Measurements from ENCODE around the gene SORCS2.

Gene SORCS2

GRCh38 chr4:7478665-7479064 is 286.3 kb downstream of the SORCS2 start:
- Histone ChIP-seq H3K4me2 (ENCODE audit: low read length) (no peak overlapping the region), H3K27ac (ENCODE audit: low read length) (no peak overlapping the region), H3K4me1 (ENCODE audit: low read length) (no peaks in the 10 kb centered on the region), H3K79me2 (ENCODE audit: low read length) (no peaks in the 10 kb centered on the region), H3K36me3 (replicated peaks; ENCODE audit: low read depth, low read length) (no peaks in the 10 kb centered on the region), H2AFZ (ENCODE audit: low read depth, low read length) (no peak overlapping the region), H3K9ac (ENCODE audit: low read length) (no peak overlapping the region), H3K27me3 (ENCODE audit: low read depth, low read length) (no peaks in the 10 kb centered on the region), H3K4me3 (ENCODE audit: low read length) (no peak overlapping the region), H3K9me3 (ENCODE audit: insufficient read depth, low read length) (no peaks in the 10 kb centered on the region), H4K20me1 (ENCODE audit: insufficient read depth, low read length) (no peaks in the 10 kb centered on the region)
- TF ChIP-seq EZH2phosphoT487 (IDR thresholded peaks at IDR 0.05; ENCODE audit: low read depth) (no peak), CTCF (IDR thresholded peaks at IDR 0.05; ENCODE audit: low read depth, low read length) (no peak)

GRCh38 chr4:7480423-7480822 is 288.1 kb downstream of the SORCS2 start:
- no peaks in the 10 kb centered on the region for H4K20me1 ChIP-seq (ENCODE audit: insufficient read depth, low read length)
- H3K27ac ChIP-seq (ENCODE audit: low read length): no peak overlapping the region
- H3K9me3 ChIP-seq (ENCODE audit: insufficient read depth, low read length): no peaks in the 10 kb centered on the region
- H3K79me2 ChIP-seq (ENCODE audit: low read length): no peaks in the 10 kb centered on the region
- H2AFZ ChIP-seq (ENCODE audit: low read depth, low read length): no peak overlapping the region
- no peaks in the 10 kb centered on the region for H3K36me3 ChIP-seq (replicated peaks; ENCODE audit: low read depth, low read length)
- H3K27me3 ChIP-seq (ENCODE audit: low read depth, low read length): no peaks in the 10 kb centered on the region; the same call in 1 of the 2 replicates
- no peak overlapping the region for H3K9ac ChIP-seq (ENCODE audit: low read length)
- TF ChIP-seq CTCF (IDR thresholded peaks at IDR 0.05; ENCODE audit: low read depth, low read length): no peak
- TF ChIP-seq EZH2phosphoT487 (IDR thresholded peaks at IDR 0.05; ENCODE audit: low read depth): no peak
- H3K4me2 ChIP-seq (ENCODE audit: low read length): no peak overlapping the region
- H3K4me3 ChIP-seq (ENCODE audit: low read length): no peak overlapping the region
- H3K4me1 ChIP-seq (ENCODE audit: low read length): no peaks in the 10 kb centered on the region

- Histone ChIP-seq H3K36me3 (replicated peaks; ENCODE audit: low read depth, low read length) (no peaks in the 10 kb centered on the region), H3K4me1 (ENCODE audit: low read length) (no peaks in the 10 kb centered on the region), H3K4me2 (ENCODE audit: low read length) (no peak overlapping the region), H3K27ac (ENCODE audit: low read length) (no peak overlapping the region), H2AFZ (ENCODE audit: low read depth, low read length) (no peak overlapping the region), H4K20me1 (ENCODE audit: insufficient read depth, low read length) (no peaks in the 10 kb centered on the region), H3K79me2 (ENCODE audit: low read length) (no peaks in the 10 kb centered on the region), H3K9me3 (ENCODE audit: insufficient read depth, low read length) (no peaks in the 10 kb centered on the region), H3K4me3 (ENCODE audit: low read length) (no peak overlapping the region), H3K27me3 (ENCODE audit: low read depth, low read length) (no peaks in the 10 kb centered on the region; the same call in 1 of the 2 replicates), H3K9ac (ENCODE audit: low read length) (no peak overlapping the region)
- TF ChIP-seq EZH2phosphoT487 (IDR thresholded peaks at IDR 0.05; ENCODE audit: low read depth): no peak
- no peak for TF ChIP-seq CTCF (IDR thresholded peaks at IDR 0.05; ENCODE audit: low read depth, low read length)
Observed at GRCh38 chr4:7481227-7481626, 288.9 kb downstream of the SORCS2 start.

GRCh38 chr4:7485096-7485495 is 292.8 kb downstream of the SORCS2 start:
- no peak overlapping the region for H3K9ac ChIP-seq (ENCODE audit: low read length)
- no peak overlapping the region for H3K27ac ChIP-seq (ENCODE audit: low read length)
- peaks cover 8% of the 10 kb centered on the region for H3K27me3 ChIP-seq (ENCODE audit: low read depth, low read length)
- no peaks in the 10 kb centered on the region for H4K20me1 ChIP-seq (ENCODE audit: insufficient read depth, low read length)
- TF ChIP-seq EZH2phosphoT487 (IDR thresholded peaks at IDR 0.05; ENCODE audit: low read depth) (no peak), CTCF (IDR thresholded peaks at IDR 0.05; ENCODE audit: low read depth, low read length) (no peak)
- H3K4me2 ChIP-seq (ENCODE audit: low read length): no peak overlapping the region
- H3K4me3 ChIP-seq (ENCODE audit: low read length): no peak overlapping the region
- no peaks in the 10 kb centered on the region for H3K36me3 ChIP-seq (replicated peaks; ENCODE audit: low read depth, low read length)
- no peaks in the 10 kb centered on the region for H3K9me3 ChIP-seq (ENCODE audit: insufficient read depth, low read length)
- no peaks in the 10 kb centered on the region for H3K4me1 ChIP-seq (ENCODE audit: low read length)
- no peaks in the 10 kb centered on the region for H3K79me2 ChIP-seq (ENCODE audit: low read length)
- H2AFZ ChIP-seq (ENCODE audit: low read depth, low read length): no peak overlapping the region
